HEK293 (cell line): ENCODE data around the gene KTN1.

Experiments
- CTCF ChIA-PET: fragments of 350-600 bp; formaldehyde crosslinking; extraction: SDS; loops from one replicate; lab custom pipeline; 2021; ENCODE audit warnings: antibody characterized with exemption; lab: Yijun Ruan, JAX
- POLR2A ChIA-PET: fragments of 300-600 bp; formaldehyde crosslinking; extraction: SDS; loops from one replicate; lab custom pipeline; 2020; ENCODE audit warnings: antibody characterized with exemption, inconsistent platforms; lab: Yijun Ruan, JAX
- H3K27ac ChIP-seq: fragments of 200-500 bp; sonication (Bioruptor generic); 2 replicates; pipeline ENCODE4 v1.5.1; 2014; ENCODE audit warnings: low read depth, low read length, control low read depth, inconsistent platforms; ENCODE audit errors: extremely low read depth
- H3K36me3 ChIP-seq, 2 experiments: fragments of 200-500 bp in 1 of 2; sonication (Bioruptor generic) in 1 of 2; 1 replicate in 1 of 2; 2 replicates in 1 of 2; pipeline ENCODE4 v1.5.1; 2014 to 2017; ENCODE audit warnings: inconsistent platforms in 2 of 2, low read length in 2 of 2; ENCODE audit not compliant: control insufficient read depth in 2 of 2, insufficient read depth in 1 of 2
- H3K4me1 ChIP-seq: fragments of 200-500 bp; sonication (Bioruptor generic); 2 replicates; pipeline ENCODE4 v1.5.1; 2014; ENCODE audit warnings: mild to moderate bottlenecking, low read length, inconsistent platforms; ENCODE audit not compliant: control insufficient read depth, insufficient read depth
- H3K4me3 ChIP-seq: 2 replicates; pipeline ENCODE4 v1.5.1; 2011; ENCODE audit warnings: low read depth, mild to moderate bottlenecking, control low read depth, low read length, moderate library complexity
- H3K9me3 ChIP-seq: fragments of 200-500 bp; sonication (Bioruptor generic); 2 replicates; pipeline ENCODE4 v1.5.1; 2014; ENCODE audit warnings: low read depth, low read length, inconsistent platforms; ENCODE audit not compliant: control insufficient read depth, insufficient read depth
- ZBTB1 ChIP-seq: fragments of 450-650 bp; formaldehyde crosslinking; IDR thresholded peaks from 2 replicates; pipeline ENCODE4 v1.5.1; 2016; ENCODE audit warnings: missing biosample characterization, missing genetic modification characterization
- ZBTB8A ChIP-seq: fragments of 450-650 bp; formaldehyde crosslinking; IDR thresholded peaks from 2 replicates; pipeline ENCODE4 v1.5.1; 2016; ENCODE audit warnings: missing biosample characterization, missing genetic modification characterization
- ZFHX2 ChIP-seq: fragments of 450-650 bp; formaldehyde crosslinking; conservative IDR thresholded peaks from 2 replicates; pipeline ENCODE4 v1.5.1; 2016; ENCODE audit warnings: missing biosample characterization, missing genetic modification characterization
- ZNF175 ChIP-seq: fragments of 450-650 bp; formaldehyde crosslinking; IDR thresholded peaks from 2 replicates; pipeline ENCODE4 v1.5.1; 2016; ENCODE audit warnings: missing biosample characterization, missing genetic modification characterization
- ZNF221 ChIP-seq: fragments of 450-650 bp; formaldehyde crosslinking; IDR thresholded peaks from 2 replicates; pipeline ENCODE4 v1.5.1; 2017; ENCODE audit warnings: missing biosample characterization, missing genetic modification characterization, borderline replicate concordance
- ZNF266 ChIP-seq: fragments of 450-650 bp; formaldehyde crosslinking; IDR thresholded peaks from 2 replicates; pipeline ENCODE4 v1.5.1; 2016; ENCODE audit warnings: missing biosample characterization, missing genetic modification characterization, low read depth
- ZNF280D ChIP-seq: fragments of 450-650 bp; formaldehyde crosslinking; IDR thresholded peaks from 2 replicates; pipeline ENCODE4 v1.5.1; 2016; ENCODE audit warnings: missing biosample characterization, missing genetic modification characterization
- ZNF302 ChIP-seq: fragments of 450-650 bp; formaldehyde crosslinking; IDR thresholded peaks from 2 replicates; pipeline ENCODE4 v1.5.1; 2016; ENCODE audit warnings: missing biosample characterization, missing genetic modification characterization, low read depth
- ZNF341 ChIP-seq: fragments of 450-650 bp; formaldehyde crosslinking; IDR thresholded peaks from 2 replicates; pipeline ENCODE4; 2016; ENCODE audit warnings: low read depth, missing biosample characterization, missing genetic modification characterization
- ZNF510 ChIP-seq: fragments of 450-650 bp; formaldehyde crosslinking; IDR thresholded peaks from 2 replicates; pipeline ENCODE4 v1.5.1; 2018; ENCODE audit warnings: mild to moderate bottlenecking, missing genetic modification characterization, missing biosample characterization; ENCODE audit not compliant: insufficient replicate concordance
- ZNF585B ChIP-seq: fragments of 450-650 bp; formaldehyde crosslinking; IDR thresholded peaks from 2 replicates; pipeline ENCODE4 v1.5.1; 2016; ENCODE audit warnings: missing biosample characterization, missing genetic modification characterization
- ZNF624 ChIP-seq: fragments of 450-650 bp; formaldehyde crosslinking; IDR thresholded peaks from 2 replicates; pipeline ENCODE4 v1.5.1; 2017; ENCODE audit warnings: missing biosample characterization, missing genetic modification characterization
- ZNF658 ChIP-seq: fragments of 450-650 bp; formaldehyde crosslinking; IDR thresholded peaks from 2 replicates; pipeline ENCODE4; 2016; ENCODE audit warnings: missing biosample characterization, missing genetic modification characterization
- ZNF776 ChIP-seq: fragments of 450-650 bp; formaldehyde crosslinking; IDR thresholded peaks from 2 replicates; pipeline ENCODE4 v1.5.0; 2017; ENCODE audit warnings: missing biosample characterization, missing genetic modification characterization, borderline replicate concordance
- ZNF791 ChIP-seq: fragments of 450-650 bp; formaldehyde crosslinking; IDR thresholded peaks from 2 replicates; pipeline ENCODE4 v1.5.1; 2016; ENCODE audit warnings: missing biosample characterization, missing genetic modification characterization
- ZNF792 ChIP-seq: fragments of 450-650 bp; formaldehyde crosslinking; IDR thresholded peaks from 2 replicates; pipeline ENCODE4 v1.5.1; 2016; ENCODE audit warnings: missing biosample characterization, missing genetic modification characterization
- TF ChIP-seq, protein P1 (sequence below): fragments of 450-650 bp; formaldehyde crosslinking; IDR thresholded peaks from 2 replicates; pipeline ENCODE4 v1.5.1; 2017; ENCODE audit warnings: missing biosample characterization, mild to moderate bottlenecking, missing genetic modification characterization, moderate library complexity
- TF ChIP-seq, protein P2 (sequence below): fragments of 450-650 bp; formaldehyde crosslinking; IDR thresholded peaks from 2 replicates; pipeline ENCODE4 v1.5.1; 2016; ENCODE audit warnings: missing biosample characterization, missing genetic modification characterization, low read depth

The KTN1 gene

DNA sequence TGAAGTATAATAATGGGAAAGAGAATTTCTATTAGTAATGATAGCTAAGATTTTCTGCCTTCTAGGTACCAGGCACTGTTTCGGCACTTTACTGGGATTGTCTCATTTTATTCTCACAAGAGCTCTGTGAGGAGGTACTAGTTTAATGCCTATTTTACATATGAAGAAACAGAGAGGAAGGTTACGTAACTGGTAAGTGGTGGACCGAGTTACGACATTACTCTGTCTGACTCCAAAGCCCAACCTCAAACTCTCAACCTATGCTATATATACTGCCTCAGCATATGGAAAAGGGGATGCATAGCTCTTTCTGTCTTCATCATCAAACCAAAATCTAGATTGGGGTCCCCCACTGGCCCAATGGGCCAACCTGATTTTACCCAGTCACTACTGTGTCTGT, 133.5 kb downstream of the KTN1 start:
- Histone ChIP-seq H3K4me1 (no peaks in the 10 kb centered on the region), H3K4me3 (no peak overlapping the region), H3K9me3 (no peaks in the 10 kb centered on the region), H3K36me3 (no peaks in the 10 kb centered on the region), H3K27ac (no peak overlapping the region)
- ChIA-PET POLR2A (no interaction called here), CTCF (interaction anchor here (0.7 to 1.8 kb wide), 3 partner anchors 18 to 568 kb away, joined by 4 to 7 read pairs (median 5); no protein-coding TSS in a partner anchor)
- TF ChIP-seq ZNF510 (tag by site-specific recombination) (no peak), ZNF266 (tag by site-specific recombination) (no peak)
- TF ChIP-seq, protein P1, sequence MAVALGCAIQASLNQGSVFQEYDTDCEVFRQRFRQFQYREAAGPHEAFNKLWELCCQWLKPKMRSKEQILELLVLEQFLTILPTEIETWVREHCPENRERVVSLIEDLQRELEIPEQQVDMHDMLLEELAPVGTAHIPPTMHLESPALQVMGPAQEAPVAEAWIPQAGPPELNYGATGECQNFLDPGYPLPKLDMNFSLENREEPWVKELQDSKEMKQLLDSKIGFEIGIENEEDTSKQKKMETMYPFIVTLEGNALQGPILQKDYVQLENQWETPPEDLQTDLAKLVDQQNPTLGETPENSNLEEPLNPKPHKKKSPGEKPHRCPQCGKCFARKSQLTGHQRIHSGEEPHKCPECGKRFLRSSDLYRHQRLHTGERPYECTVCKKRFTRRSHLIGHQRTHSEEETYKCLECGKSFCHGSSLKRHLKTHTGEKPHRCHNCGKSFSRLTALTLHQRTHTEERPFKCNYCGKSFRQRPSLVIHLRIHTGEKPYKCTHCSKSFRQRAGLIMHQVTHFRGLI (tag by site-specific recombination): no peak

GRCh38 chr14:55715889-55716288, 135.9 kb downstream of the KTN1 start:
- Histone ChIP-seq H3K4me3 (no peak overlapping the region), H3K4me1 (no peaks in the 10 kb centered on the region)
- ChIA-PET CTCF (interaction anchor here (0.7 to 1.2 kb wide), 4 partner anchors 15 to 708 kb away, joined by 3 to 8 read pairs (median 4); no protein-coding TSS in a partner anchor), POLR2A (no interaction called here)
- TF ChIP-seq ZNF624 (tag by site-specific recombination) (no peak), ZNF776 (tag by site-specific recombination) (no peak), ZNF585B (tag by site-specific recombination) (no peak), ZNF302 (no peak), ZBTB1 (tag by site-specific recombination) (no peak), ZNF791 (tag by site-specific recombination) (no peak), ZNF221 (tag by site-specific recombination) (no peak), ZNF792 (tag by site-specific recombination) (no peak), ZNF175 (no peak), ZBTB8A (tag by site-specific recombination) (no peak), ZNF280D (tag by site-specific recombination) (no peak), ZFHX2 (tag by site-specific recombination) (no peak), ZNF658 (tag by site-specific recombination) (no peak), ZNF341 (tag by site-specific recombination) (no peak)
- TF ChIP-seq, protein P2, sequence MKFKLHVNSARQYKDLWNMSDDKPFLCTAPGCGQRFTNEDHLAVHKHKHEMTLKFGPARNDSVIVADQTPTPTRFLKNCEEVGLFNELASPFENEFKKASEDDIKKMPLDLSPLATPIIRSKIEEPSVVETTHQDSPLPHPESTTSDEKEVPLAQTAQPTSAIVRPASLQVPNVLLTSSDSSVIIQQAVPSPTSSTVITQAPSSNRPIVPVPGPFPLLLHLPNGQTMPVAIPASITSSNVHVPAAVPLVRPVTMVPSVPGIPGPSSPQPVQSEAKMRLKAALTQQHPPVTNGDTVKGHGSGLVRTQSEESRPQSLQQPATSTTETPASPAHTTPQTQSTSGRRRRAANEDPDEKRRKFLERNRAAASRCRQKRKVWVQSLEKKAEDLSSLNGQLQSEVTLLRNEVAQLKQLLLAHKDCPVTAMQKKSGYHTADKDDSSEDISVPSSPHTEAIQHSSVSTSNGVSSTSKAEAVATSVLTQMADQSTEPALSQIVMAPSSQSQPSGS: no peak
- TF ChIP-seq, all 188 proteins: peak for 0
- Histone ChIP-seq H3K36me3 (no peaks in the 10 kb centered on the region), H3K27ac (no peak overlapping the region), H3K9me3 (no peaks in the 10 kb centered on the region)
